GM19463 (cell line): ENCODE results near the gene EEA1.

ENCODE experiments used
- ATAC-seq: cut with Tn5 transposase; IDR thresholded peaks from one replicate; pipeline ENCODE4 v1.9.1; 2021; ENCODE audit warnings: mild to moderate bottlenecking, moderate library complexity; ENCODE audit not compliant: unreplicated experiment

The EEA1 gene

GRCh38 chr12:92890601-92891106 lies 38.4 kb downstream of the EEA1 start:
- ATAC-seq = no peak

- no peak for ATAC-seq
Measured at GRCh38 chr12:92886131-92886530, 43.0 kb downstream of the EEA1 start.

- no peak for ATAC-seq
Measured at GRCh38 chr12:92879698-92880322, 49.3 kb downstream of the EEA1 start.

- no peak for ATAC-seq
Measured at GRCh38 chr12:92877904-92878303, 51.2 kb downstream of the EEA1 start.

DNA sequence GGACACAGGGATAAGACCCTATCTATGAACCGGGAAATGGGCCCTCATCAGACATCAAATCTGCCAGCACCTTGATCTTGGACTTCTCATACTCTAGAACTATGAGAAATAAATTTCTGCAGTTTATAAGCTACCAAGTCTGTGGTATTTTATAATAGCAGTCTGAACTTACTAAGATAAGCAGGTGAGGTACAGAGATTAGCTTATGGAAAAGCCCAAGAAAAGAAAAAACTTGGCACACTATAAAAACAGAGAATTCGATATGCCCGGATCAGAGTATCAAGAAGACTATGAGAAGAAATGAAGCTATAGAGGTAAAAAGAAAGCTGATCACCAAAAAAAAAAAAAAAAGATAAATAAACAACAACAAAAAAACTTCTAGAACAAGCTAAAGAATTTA lies 52.6 kb downstream of the EEA1 start:
- ATAC-seq = no peak

DNA sequence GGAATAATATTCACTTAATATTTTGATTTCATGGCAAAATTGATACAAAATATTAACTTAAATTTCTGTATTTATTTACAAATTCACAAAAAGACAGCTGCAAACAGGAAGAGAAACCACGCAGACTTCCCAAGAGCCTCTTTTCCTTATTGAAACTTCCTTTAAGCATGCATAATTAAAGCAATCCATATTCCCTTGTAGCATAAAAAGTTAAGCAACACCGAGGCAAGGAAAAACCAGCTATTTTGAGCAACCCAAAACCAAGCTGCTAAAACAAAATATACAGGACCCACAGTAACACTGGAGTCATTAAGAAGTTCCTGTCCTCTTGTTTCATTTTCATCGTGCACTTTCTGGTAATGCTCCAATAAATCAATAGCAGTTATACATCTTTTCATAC lies 58.0 kb downstream of the EEA1 start:
- ATAC-seq = no peak

- no peak for ATAC-seq
Measured at GRCh38 chr12:92866418-92866817, 62.7 kb downstream of the EEA1 start.

DNA sequence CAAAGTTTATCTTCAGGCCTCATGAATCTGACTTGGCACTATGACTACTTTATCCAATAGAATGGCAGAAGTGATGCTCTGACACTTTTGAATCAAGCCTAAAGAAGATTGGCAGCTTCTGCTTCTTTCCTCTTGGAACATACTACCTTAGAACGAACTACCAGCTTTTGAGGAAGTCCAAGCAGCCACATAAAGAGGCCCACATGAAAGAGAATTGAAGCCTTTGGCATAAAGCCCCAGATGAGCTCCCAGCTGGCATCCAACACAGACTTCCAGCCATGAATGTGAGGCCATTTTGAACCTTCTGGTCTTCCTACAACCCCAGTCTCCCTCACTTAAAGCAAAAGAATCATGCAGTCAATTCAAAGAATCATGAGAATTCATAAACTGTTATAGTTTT lies 65.8 kb downstream of the EEA1 start:
- no peak for ATAC-seq

DNA sequence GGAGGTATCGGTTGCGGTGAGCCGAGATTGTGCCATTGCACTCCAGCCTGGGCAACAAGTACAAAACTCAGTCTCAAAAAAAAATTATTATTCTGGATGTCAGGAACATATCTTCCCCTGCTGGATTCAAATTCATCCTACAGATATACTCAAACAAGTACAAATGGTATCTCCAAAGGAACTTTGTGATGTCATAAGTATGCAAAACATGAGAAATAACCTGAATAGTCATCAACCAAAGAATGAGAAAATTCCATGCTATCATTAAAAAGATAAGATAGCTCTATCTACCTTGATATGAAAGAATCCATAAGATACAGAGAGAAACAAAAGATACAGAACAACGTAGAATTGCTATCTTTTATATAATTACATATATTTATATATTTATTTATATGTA lies 67.7 kb downstream of the EEA1 start:
- no peak for ATAC-seq

- ATAC-seq = no peak
Measured at GRCh38 chr12:92860521-92860920, 68.6 kb downstream of the EEA1 start.

DNA sequence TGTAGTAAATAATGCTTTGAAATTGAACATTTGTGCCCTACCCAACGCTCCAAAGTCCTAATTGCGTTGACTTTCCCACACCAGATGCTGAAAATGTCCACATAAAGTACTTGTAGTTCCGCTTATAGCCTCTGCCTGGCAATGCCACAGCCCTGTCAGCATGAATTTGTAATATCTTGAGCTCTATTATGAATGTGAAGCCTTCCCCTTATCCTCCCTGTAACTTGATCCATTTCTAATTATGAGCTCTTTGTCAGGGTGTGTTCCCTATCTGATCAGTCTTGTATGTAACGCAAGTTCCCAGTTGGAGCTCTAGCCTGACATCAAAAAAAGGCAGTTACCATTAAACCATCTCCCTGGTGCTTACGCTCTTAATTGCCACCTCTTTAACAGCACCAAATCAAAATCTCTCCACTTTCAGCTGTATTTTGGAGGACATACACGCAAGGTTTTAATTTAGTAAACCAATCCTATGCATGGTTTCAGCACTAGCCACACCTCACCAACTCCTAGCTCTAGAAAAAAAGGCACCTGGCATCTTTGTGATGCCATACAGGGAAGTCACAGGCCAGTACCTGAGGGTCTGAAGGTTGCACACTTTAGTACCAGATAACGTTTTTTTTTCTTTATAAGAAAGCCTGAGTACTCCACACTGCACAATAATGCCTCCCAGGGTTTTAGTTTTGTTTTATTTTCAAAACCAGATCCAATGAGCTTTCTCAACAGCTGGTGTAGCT lies 69.3 kb downstream of the EEA1 start:
- ATAC-seq = no peak

GRCh38 chr12:92857818-92858217 lies 71.3 kb downstream of the EEA1 start:
- no peak for ATAC-seq

DNA sequence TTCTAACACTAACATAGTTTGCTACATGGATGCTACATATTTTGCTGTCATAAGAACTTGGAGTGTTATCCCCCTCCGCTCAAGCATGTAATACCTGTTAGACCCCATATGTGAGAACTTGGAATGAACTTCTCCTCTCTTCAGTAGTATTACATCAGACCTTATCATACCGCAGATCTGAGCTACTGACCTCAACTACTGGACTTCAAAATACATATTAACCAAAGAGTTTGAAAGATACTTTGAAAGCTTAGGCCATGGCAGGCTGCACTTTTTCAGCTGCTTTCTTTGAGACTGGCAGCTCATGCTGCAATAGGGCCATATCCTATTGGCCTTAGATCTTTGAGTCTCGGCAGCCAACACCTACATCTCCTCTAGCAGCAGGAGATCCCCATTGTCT lies 74.8 kb downstream of the EEA1 start:
- no peak for ATAC-seq

- ATAC-seq = no peak
Measured at GRCh38 chr12:92848740-92849139, 80.4 kb downstream of the EEA1 start.

- ATAC-seq = no peak
Measured at GRCh38 chr12:92847368-92847767, 81.7 kb downstream of the EEA1 start.

GRCh38 chr12:92845329-92845728 lies 83.8 kb downstream of the EEA1 start:
- no peak for ATAC-seq

DNA sequence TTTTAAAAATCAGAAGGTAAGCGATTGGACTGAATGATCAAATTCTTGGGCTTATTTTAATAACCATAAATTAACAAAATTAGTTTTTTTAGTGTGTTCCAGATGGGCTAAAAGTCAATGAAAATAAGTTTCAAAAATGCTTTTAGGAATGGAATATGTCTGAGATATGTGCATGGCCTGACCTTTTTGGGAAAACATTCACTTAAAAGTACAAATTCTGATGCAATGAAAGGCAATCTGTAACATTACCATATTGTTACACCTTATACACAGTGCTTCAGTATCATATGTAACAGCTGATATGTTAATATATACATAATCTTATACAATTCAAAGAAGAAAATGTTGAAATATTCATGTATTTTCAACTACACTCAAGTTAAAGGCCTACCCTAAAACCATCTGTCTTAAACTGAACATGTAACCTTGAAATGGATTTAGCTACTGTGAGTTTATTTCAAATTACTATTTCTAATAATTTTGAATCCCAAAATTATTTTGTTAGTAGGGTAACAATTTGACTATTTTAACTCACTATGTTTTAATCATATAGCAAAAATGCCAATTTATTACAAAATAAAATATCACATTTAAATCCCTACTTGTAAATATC lies 84.8 kb downstream of the EEA1 start:
- ATAC-seq = no peak

DNA sequence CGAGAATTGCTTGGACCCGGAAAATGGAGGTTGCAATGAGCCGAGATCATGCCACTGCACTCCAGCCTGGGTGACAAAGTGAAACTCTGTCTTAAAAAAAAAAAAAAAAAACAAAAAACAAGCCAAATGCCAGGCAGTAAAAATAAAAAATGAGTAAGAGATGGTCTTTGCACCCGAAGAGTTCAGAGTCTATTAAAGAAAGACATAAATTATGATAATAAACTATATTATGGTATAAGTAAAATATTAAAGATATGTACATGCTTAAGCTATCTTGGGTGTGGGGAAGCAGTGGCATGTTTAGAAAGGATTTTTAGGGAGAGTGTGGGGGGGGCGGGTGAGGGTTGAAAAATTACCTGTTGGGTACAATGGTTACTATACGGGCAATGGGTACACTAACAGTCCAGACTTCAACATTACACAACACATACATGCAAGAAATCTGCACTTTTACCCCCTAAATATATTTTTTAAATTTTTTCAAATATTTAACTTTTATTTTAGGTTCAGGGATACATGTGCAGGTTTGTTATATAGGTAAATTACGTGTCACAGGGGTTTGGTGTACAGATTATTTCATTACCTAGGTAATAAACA lies 99.3 kb downstream of the EEA1 start:
- no peak for ATAC-seq

DNA sequence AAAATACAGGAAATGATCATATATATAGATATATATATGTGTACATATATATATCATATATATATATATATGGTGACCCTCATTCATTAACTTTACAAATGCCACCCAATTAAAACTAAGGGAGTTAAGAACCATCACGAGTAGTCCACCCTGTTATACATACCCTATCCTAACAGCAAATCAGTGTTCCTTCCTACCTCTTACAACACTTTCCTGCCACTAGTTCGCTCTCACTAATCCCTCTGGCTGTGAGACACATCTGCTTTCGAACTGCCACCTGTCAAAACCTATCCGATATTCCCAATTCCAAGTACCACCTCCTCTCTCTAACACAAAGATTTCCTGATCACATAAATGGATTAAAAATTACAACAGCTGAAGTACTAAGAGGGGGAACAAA lies 100.5 kb downstream of the EEA1 start:
- no peak for ATAC-seq

GRCh38 chr12:92827836-92828431 lies 101.2 kb downstream of the EEA1 start:
- ATAC-seq = no peak

- ATAC-seq = no peak
Measured at GRCh38 chr12:92821142-92821541, 108.0 kb downstream of the EEA1 start.
